Right lobe of liver (tissue), 4 donors: ENCODE results near the gene BCL2L1.

ENCODE experiments used
- POLR2A ChIP-seq: fragments of 450-650 bp; IDR thresholded peaks from one replicate; pipeline ENCODE4 v1.6.1; 2017; ENCODE audit warnings: antibody characterized with exemption, mild to moderate bottlenecking
- TF ChIP-seq, protein P1 (sequence below), 4 donors: fragments of 200-600 bp in 3 of 4; fragments of 450-650 bp in 1 of 4; IDR thresholded peaks; one replicate each; pipeline versions ENCODE4 v1.5.1 to v1.8.0; 2016 to 2022; ENCODE audit warnings: antibody characterized with exemption in 4 of 4, mild to moderate bottlenecking in 2 of 4
- donor health status: DM: no; HTN: no; CAD: no.
- donor health status: DM: no; HTN: no; CAD: no.
- donor health status: DM: no; HTN: yes; CAD: no.

DNA sequence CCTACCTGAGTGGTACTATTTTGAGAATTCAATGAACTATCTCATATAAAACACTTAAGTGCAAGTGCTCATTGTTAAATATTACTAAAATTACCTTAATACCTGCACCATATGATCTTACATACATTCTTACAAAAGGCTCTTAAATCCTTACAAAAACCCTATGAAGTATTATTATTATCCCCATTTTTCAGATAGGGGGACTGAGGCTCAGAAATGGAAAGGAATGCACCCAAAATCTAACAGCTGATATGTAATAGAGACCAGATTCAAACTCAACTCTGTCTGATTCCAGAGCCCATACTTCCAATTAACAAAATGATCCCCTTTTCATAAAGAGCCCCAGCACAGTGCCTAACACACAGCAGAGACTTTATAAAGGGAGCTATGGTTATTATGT is 17.5 kb downstream of the BCL2L1 start:
- TF ChIP-seq, protein P1, sequence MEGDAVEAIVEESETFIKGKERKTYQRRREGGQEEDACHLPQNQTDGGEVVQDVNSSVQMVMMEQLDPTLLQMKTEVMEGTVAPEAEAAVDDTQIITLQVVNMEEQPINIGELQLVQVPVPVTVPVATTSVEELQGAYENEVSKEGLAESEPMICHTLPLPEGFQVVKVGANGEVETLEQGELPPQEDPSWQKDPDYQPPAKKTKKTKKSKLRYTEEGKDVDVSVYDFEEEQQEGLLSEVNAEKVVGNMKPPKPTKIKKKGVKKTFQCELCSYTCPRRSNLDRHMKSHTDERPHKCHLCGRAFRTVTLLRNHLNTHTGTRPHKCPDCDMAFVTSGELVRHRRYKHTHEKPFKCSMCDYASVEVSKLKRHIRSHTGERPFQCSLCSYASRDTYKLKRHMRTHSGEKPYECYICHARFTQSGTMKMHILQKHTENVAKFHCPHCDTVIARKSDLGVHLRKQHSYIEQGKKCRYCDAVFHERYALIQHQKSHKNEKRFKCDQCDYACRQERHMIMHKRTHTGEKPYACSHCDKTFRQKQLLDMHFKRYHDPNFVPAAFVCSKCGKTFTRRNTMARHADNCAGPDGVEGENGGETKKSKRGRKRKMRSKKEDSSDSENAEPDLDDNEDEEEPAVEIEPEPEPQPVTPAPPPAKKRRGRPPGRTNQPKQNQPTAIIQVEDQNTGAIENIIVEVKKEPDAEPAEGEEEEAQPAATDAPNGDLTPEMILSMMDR (IDR thresholded peaks at IDR 0.05), result no peak
- TF ChIP-seq POLR2A, result no peak
